ENCODE measurements around the gene CACNG1. TPM values are rescaled to one million over a fixed set of nuclear protein-coding genes. Genes with fewer than 3 reads are reported as not detected.

The CACNG1 gene
- total RNA-seq, 4 donors from 2014 or later: not detected

GRCh38 chr17:67079491-67079890 is 35.1 kb downstream of the CACNG1 start:
- Histone ChIP-seq H3K27ac (no peak overlapping the region), H3K36me3 (peaks cover 0 to 9% (median 3%) of the 10 kb centered on the region in 4 donors), H3K4me3 (no peak overlapping the region), H3K27me3 (no peaks in the 10 kb centered on the region), H3K4me1 (no peaks in the 10 kb centered on the region), H3K9me3 (no peaks in the 10 kb centered on the region)
- 93 to 98% methylated on average over 2 of the region's 2 CpGs for WGBS, 2 donors (ENCODE audit: low coverage in 1 of 2)
- intact Hi-C loops (cut with DNase I; ENCODE audit: low total_unique reads) (no loop called here), in situ Hi-C loops (cut with MboI; ENCODE audit: low pct_ligation_motif_present in 1 of 4, low pct_unique_long_range_greater_than_20kb in 1 of 4, low sequenced_read_pairs in 3 of 4) (no loop called here)
- no peak for DNase-seq
- no peak for TF ChIP-seq EP300 (IDR thresholded peaks at IDR 0.05; ENCODE audit: low read depth)
- no peak for TF ChIP-seq POLR2AphosphoS5 (IDR thresholded peaks at IDR 0.05)
- no peak for TF ChIP-seq CTCF (IDR thresholded peaks at IDR 0.05)
- TF ChIP-seq POLR2A (IDR thresholded peaks at IDR 0.05): no peak

- WGBS, 2 donors (ENCODE audit: low coverage in 1 of 2): 81 to 100% methylated on average over 2 of the region's 2 CpGs
- TF ChIP-seq EP300 (IDR thresholded peaks at IDR 0.05; ENCODE audit: low read depth) (no peak), CTCF (IDR thresholded peaks at IDR 0.05) (no peak), POLR2A (IDR thresholded peaks at IDR 0.05) (no peak), POLR2AphosphoS5 (IDR thresholded peaks at IDR 0.05) (no peak)
- in situ Hi-C loops (cut with MboI; ENCODE audit: low pct_ligation_motif_present in 1 of 4, low pct_unique_long_range_greater_than_20kb in 1 of 4, low sequenced_read_pairs in 3 of 4) (no loop called here), intact Hi-C loops (cut with DNase I; ENCODE audit: low total_unique reads) (no loop called here)
- Histone ChIP-seq H3K27me3 (no peaks in the 10 kb centered on the region), H3K4me1 (no peaks in the 10 kb centered on the region), H3K27ac (no peak overlapping the region), H3K9me3 (no peaks in the 10 kb centered on the region), H3K4me3 (no peak overlapping the region), H3K36me3 (peaks cover 0 to 14% (median 3%) of the 10 kb centered on the region in 4 donors)
- DNase-seq: no peak
These were observed 36.5 kb downstream of the CACNG1 start for GRCh38 chr17:67080804-67081203.

- intact Hi-C loops (cut with DNase I; ENCODE audit: low total_unique reads) (no loop called here), in situ Hi-C loops (cut with MboI; ENCODE audit: low pct_ligation_motif_present in 1 of 4, low pct_unique_long_range_greater_than_20kb in 1 of 4, low sequenced_read_pairs in 3 of 4) (no loop called here)
- WGBS, 2 donors (ENCODE audit: low coverage in 1 of 2): 55 to 68% methylated on average over 1 of the region's 1 CpG
- no peaks in the 10 kb centered on the region for H3K9me3 ChIP-seq
- H3K27me3 ChIP-seq: no peaks in the 10 kb centered on the region
- H3K4me3 ChIP-seq: no peak overlapping the region
- no peak for TF ChIP-seq EP300 (IDR thresholded peaks at IDR 0.05; ENCODE audit: low read depth)
- no peak for TF ChIP-seq POLR2AphosphoS5 (IDR thresholded peaks at IDR 0.05)
- no peak for TF ChIP-seq CTCF (IDR thresholded peaks at IDR 0.05)
- TF ChIP-seq POLR2A (IDR thresholded peaks at IDR 0.05): no peak
- no peak overlapping the region for H3K27ac ChIP-seq
- no peak for DNase-seq
- H3K4me1 ChIP-seq: no peaks in the 10 kb centered on the region
- H3K36me3 ChIP-seq: peaks cover 0 to 25% (median 5%) of the 10 kb centered on the region in 4 donors
These were observed 37.8 kb downstream of the CACNG1 start for GRCh38 chr17:67082107-67082506.

GRCh38 chr17:67085406-67085805 is 41.1 kb downstream of the CACNG1 start:
- Histone ChIP-seq H3K4me3 (no peak overlapping the region), H3K9me3 (no peaks in the 10 kb centered on the region), H3K27ac (no peak overlapping the region), H3K27me3 (no peaks in the 10 kb centered on the region), H3K36me3 (peaks cover 0 to 29% (median 5%) of the 10 kb centered on the region in 4 donors), H3K4me1 (no peaks in the 10 kb centered on the region)
- no peak for DNase-seq
- intact Hi-C loops (cut with DNase I; ENCODE audit: low total_unique reads): no loop called here
- TF ChIP-seq EP300 (IDR thresholded peaks at IDR 0.05; ENCODE audit: low read depth): no peak
- TF ChIP-seq POLR2AphosphoS5 (IDR thresholded peaks at IDR 0.05): no peak
- TF ChIP-seq POLR2A (IDR thresholded peaks at IDR 0.05): no peak
- TF ChIP-seq CTCF (IDR thresholded peaks at IDR 0.05): no peak
- 90 to 100% methylated on average over 3 of the region's 3 CpGs for WGBS, 2 donors (ENCODE audit: low coverage in 1 of 2)
- in situ Hi-C loops (cut with MboI; ENCODE audit: low pct_ligation_motif_present in 1 of 4, low pct_unique_long_range_greater_than_20kb in 1 of 4, low sequenced_read_pairs in 3 of 4): no loop called here
